Karpas-422 (cell line): ENCODE data around the gene CKM. TPM values are rescaled to one million over a fixed set of nuclear protein-coding genes. Genes with fewer than 3 reads are reported as not detected.

Source experiments
- DNase-seq: peaks from one replicate; pipeline ENCODE4 v3.0.0-alpha.2; 2015
- H2AFZ ChIP-seq: fragments of 200-600 bp; sonication (generic); 2 replicates; pipeline ENCODE4 v1.6.1; 2014; ENCODE audit warnings: antibody characterized with exemption, low read length, mixed read lengths
- H3K27ac ChIP-seq: fragments of 200-600 bp; sonication (generic); 2 replicates; pipeline ENCODE4 v1.5.1; 2014; ENCODE audit warnings: mild to moderate bottlenecking, low read length, moderate library complexity
- H3K27me3 ChIP-seq: fragments of 200-600 bp; sonication (generic); 2 replicates; pipeline ENCODE4 v1.6.1; 2014; ENCODE audit warnings: low read length, mixed read lengths
- H3K36me3 ChIP-seq: fragments of 200-600 bp; sonication (generic); 2 replicates; pipeline ENCODE4 v1.6.1; 2014; ENCODE audit warnings: low read length, mixed read lengths; ENCODE audit not compliant: insufficient read depth
- H3K4me1 ChIP-seq: fragments of 200-600 bp; sonication (generic); 2 replicates; pipeline ENCODE4 v1.6.1; 2014; ENCODE audit warnings: mild to moderate bottlenecking, low read length, mixed read lengths
- H3K4me2 ChIP-seq: fragments of 200-600 bp; sonication (generic); 2 replicates; pipeline ENCODE4 v1.6.1; 2014; ENCODE audit warnings: low read length, low read depth, mild to moderate bottlenecking; ENCODE audit not compliant: poor library complexity, severe bottlenecking
- H3K4me3 ChIP-seq: fragments of 200-600 bp; sonication (generic); 2 replicates; pipeline ENCODE4 v1.5.1; 2014; ENCODE audit warnings: mild to moderate bottlenecking, antibody characterized with exemption, low read length, mixed read lengths
- H3K79me2 ChIP-seq: fragments of 200-600 bp; sonication (generic); 2 replicates; pipeline ENCODE4 v1.6.1; 2014; ENCODE audit warnings: mild to moderate bottlenecking, low read length, mixed read lengths
- H3K9ac ChIP-seq: fragments of 200-600 bp; sonication (generic); 2 replicates; pipeline ENCODE4 v1.6.0; 2014; ENCODE audit warnings: low read length
- H3K9me2 ChIP-seq: fragments of 200-600 bp; sonication (generic), shearing (Covaris generic); replicated peaks from 2 replicates; pipeline ENCODE4 v1.6.0; 2014; ENCODE audit warnings: mild to moderate bottlenecking, low read length, moderate library complexity; ENCODE audit not compliant: insufficient read depth
- H3K9me3 ChIP-seq: fragments of 300-700, 200-600 bp; sonication (generic); 2 replicates; pipeline ENCODE4 v1.6.1; 2014; ENCODE audit warnings: low read length, mixed read lengths
- H4K20me1 ChIP-seq: fragments of 200-600 bp; sonication (generic); 2 replicates; pipeline ENCODE4 v1.6.1; 2014; ENCODE audit warnings: mild to moderate bottlenecking, antibody characterized with exemption, low read length, low read depth; ENCODE audit not compliant: insufficient read depth
- total RNA-seq: library from RNA; depleted of rRNA; stranded (reverse); fragments of >200 nt; shearing (Covaris generic); gene quantifications from 2 replicates; pipeline ENCODE4 v1.2.3, GENCODE V29; 2014; ENCODE audit warnings: low replicate concordance

Gene CKM
- total RNA-seq, 1 experiment from 2014 or later: not detected

DNA sequence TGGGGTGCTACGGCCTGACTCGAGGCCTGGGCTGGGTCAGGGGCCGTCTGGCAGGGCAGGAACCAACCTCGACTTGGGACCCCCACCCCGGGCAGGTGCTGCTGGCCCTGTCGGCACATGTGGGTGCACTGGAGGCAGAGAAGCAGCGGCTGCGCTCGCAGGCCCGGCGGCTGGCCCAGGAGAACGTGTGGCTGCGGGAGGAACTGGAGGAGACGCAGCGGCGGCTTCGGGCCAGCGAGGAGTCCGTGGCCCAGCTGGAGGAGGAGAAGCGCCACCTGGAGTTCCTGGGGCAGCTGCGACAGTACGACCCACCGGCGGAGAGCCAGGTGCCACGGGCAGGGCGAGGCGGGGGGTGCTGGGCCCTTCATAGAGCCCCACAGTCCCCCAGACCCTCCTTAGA, 23.8 kb upstream of the CKM start:
- H3K4me2 ChIP-seq: no peak overlapping the region
- H3K27ac ChIP-seq: no peak overlapping the region
- no peaks in the 10 kb centered on the region for H3K79me2 ChIP-seq
- no peaks in the 10 kb centered on the region for H3K27me3 ChIP-seq
- 0 out of 2 replicates have a peak, but pooled peaks cover 2% of the 10 kb centered on the region for H4K20me1 ChIP-seq
- no peaks in the 10 kb centered on the region for H3K36me3 ChIP-seq
- no peak for DNase-seq
- no peaks in the 10 kb centered on the region for H3K9me3 ChIP-seq
- H3K4me1 ChIP-seq: no peaks in the 10 kb centered on the region
- H3K4me3 ChIP-seq: no peak overlapping the region
- no peaks in the 10 kb centered on the region for H3K9me2 ChIP-seq
- H3K9ac ChIP-seq: no peak overlapping the region
- no peak overlapping the region for H2AFZ ChIP-seq

DNA sequence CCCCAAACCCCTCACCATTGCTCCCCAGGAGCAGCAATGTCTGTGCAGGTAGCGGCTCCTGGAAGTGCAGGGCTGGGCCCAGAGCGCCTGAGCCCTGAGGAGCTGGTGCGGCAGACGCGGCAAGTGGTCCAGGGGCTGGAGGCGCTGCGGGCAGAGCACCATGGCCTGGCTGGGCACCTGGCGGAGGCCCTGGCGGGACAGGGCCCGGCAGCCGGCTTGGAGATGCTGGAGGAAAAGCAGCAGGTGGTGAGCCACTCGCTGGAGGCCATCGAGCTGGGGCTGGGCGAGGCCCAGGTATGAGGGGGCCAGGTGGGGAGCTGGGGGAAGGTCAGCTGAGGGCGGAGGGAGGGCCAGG, 22.8 kb upstream of the CKM start:
- Histone ChIP-seq H3K27me3 (no peaks in the 10 kb centered on the region), H3K4me1 (no peaks in the 10 kb centered on the region), H3K9me3 (no peaks in the 10 kb centered on the region), H3K27ac (no peak overlapping the region), H3K4me3 (no peak overlapping the region), H3K9ac (no peak overlapping the region), H3K4me2 (no peak overlapping the region), H3K36me3 (no peaks in the 10 kb centered on the region), H3K79me2 (no peaks in the 10 kb centered on the region), H4K20me1 (0 out of 2 replicates have a peak, but pooled peaks cover 2% of the 10 kb centered on the region), H2AFZ (no peak overlapping the region), H3K9me2 (no peaks in the 10 kb centered on the region)
- DNase-seq: no peak

DNA sequence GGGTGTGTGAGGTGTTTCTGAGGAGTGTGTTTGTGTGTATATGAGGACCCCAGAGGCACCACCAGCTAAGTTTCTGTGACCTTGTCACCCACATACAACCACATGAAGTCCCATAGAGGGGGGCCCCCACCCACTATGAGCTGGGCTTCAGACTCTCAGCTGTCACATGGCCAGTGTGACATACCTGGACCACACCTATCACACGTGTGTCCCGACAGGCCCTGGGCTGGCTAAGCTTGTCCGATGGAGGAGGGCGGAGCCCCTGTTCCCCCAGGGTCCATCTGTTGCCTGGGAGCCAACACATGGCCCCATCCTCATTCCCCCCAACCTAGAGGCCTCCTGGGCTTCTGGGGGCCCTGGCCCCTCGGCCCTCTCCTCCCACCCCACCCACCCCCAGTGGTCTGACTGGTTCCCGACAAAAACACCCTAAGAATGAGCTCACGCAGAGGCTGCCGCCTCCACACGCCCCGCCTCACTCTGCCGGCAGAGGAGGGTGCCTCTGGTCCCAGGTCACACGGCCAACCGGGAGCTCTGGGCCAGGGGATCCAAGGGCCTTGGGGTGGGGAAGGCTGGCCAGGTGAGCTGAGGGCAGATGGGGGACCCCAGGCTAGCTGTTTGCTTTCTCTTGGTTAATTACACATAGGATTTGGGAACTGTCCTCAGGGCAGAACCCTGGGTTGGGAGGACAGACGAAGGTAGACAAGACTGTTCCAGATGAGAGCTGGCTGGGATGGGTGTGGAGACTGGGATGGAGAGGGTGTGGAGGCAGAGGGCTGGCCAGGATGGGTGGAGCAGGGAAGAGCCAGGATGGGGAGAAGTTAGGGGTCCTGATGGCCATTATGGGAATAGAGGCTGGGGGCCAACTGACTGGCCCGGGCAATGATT, 22.2 kb upstream of the CKM start:
- Histone ChIP-seq H4K20me1 (no peaks in the 10 kb centered on the region), H3K9me3 (no peaks in the 10 kb centered on the region), H3K9ac (no peak overlapping the region), H2AFZ (no peak overlapping the region), H3K27ac (no peak overlapping the region), H3K4me3 (no peak overlapping the region), H3K27me3 (no peaks in the 10 kb centered on the region), H3K79me2 (no peaks in the 10 kb centered on the region), H3K4me1 (no peaks in the 10 kb centered on the region), H3K4me2 (no peak overlapping the region), H3K36me3 (no peaks in the 10 kb centered on the region), H3K9me2 (no peaks in the 10 kb centered on the region)
- no peak for DNase-seq

DNA sequence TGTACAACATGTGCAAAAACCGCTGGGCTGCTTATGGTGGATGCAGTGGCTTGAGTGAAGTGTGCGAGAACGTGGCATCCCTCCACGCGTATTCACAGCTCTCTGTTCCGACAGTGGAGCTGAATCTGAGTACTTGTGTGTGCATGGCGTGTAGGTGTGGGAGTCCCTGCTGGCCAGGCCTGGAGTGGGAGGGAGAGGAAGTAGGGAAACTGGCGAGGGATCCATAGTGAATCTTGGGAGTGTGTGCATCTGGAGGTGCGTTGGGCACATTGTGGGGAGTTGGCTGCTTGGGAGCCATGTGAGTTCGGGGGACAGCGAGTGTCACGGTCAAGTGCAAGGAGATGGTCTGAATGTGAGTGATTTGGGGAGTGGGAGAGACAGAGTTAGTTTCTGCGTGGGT, 20.2 kb upstream of the CKM start:
- Histone ChIP-seq H3K9me3 (no peaks in the 10 kb centered on the region), H3K4me1 (peaks cover 2% of the 10 kb centered on the region; the same call in 1 of the 2 replicates), H3K79me2 (no peaks in the 10 kb centered on the region), H3K9me2 (no peaks in the 10 kb centered on the region), H3K4me3 (no peak overlapping the region), H3K36me3 (no peaks in the 10 kb centered on the region), H3K27me3 (no peaks in the 10 kb centered on the region), H4K20me1 (no peaks in the 10 kb centered on the region), H3K9ac (no peak overlapping the region), H3K27ac (no peak overlapping the region), H3K4me2 (no peak overlapping the region), H2AFZ (no peak overlapping the region)
- no peak for DNase-seq

DNA sequence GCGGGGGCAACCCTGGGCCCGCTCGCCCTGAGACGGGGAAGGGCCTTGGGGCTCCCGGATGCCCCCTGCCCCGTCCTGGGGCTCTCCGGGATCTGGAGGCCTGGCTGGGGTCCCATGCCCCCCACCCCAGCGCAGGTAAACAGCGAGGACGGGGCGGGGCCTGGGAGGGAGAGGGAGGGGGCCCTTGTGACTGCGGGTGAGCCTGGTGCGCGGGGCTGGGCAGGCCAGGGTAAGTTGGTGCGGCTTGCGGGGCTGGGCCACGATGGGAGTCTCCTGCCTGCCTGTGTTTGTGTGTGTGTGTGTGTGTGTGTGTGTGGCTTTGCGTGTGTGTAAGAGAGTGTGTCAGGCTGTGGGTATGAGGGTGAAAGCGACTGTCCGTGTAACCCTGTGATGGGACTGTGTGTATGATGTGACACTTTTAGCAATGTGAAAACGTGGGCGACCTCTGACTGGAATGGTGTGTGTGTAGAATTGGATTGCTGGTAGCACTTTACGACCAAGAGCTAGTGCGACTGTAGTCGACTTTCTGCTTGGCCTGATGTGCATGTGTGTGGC, 18.3 kb upstream of the CKM start:
- Histone ChIP-seq H4K20me1 (no peaks in the 10 kb centered on the region), H3K36me3 (no peaks in the 10 kb centered on the region), H3K4me3 (no peak overlapping the region), H3K27ac (no peak overlapping the region), H3K27me3 (no peaks in the 10 kb centered on the region), H3K9me3 (no peaks in the 10 kb centered on the region), H3K4me1 (peaks cover 2% of the 10 kb centered on the region; the same call in 1 of the 2 replicates), H2AFZ (no peak overlapping the region), H3K9ac (no peak overlapping the region), H3K4me2 (no peak overlapping the region), H3K79me2 (no peaks in the 10 kb centered on the region), H3K9me2 (no peaks in the 10 kb centered on the region)
- DNase-seq: no peak

DNA sequence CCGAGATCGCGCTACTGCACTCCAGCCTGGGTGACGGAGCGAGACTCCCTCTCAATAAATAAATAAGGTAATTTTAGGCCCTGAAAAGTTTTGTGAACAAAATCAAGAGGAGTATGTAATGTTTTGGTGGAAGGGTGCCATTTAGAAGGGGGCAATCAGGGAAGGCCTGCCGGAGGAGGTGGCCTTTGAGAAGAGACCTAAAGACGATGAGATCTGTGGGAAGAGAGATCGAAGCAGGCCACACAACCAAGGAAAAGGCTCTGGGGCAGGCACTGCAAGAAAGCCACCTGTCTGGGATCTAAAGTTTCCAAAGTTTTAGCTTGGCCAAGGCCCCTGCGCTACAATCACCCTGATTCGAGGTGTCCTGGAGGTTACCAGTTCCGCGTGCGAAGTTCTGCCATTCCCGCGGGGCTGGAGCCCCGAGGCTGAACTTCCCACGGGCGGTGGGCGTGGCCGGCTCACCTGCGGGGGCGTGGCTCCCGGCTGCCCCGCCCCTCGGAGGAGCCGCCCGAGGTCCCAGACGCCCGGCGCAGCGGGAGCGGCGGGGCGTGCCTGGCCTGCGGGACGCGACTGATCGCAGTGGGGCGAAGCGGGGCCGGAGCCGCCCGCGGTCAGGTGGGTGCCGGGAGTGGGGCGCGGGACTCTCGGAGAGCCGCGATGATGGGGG, 17.7 kb upstream of the CKM start, which contains the start of gene KLC3:
Gene KLC3, plus strand, starts transcription at position 519 of the 667 bp plus-strand sequence. CDS start 4,792 bp downstream, outside the sequence.
- Histone ChIP-seq H3K36me3 (no peaks in the 10 kb centered on the region), H3K4me3 (no peak within 1 kb of the TSS), H4K20me1 (no peaks in the 10 kb centered on the region), H3K9ac (no peak within 1 kb of the TSS), H3K27ac (no peak within 1 kb of the TSS), H2AFZ (no peak within 1 kb of the TSS), H3K4me2 (no peak within 1 kb of the TSS), H3K79me2 (no peaks in the 10 kb centered on the region), H3K27me3 (no peaks in the 10 kb centered on the region), H3K4me1 (peaks cover 2% of the 10 kb centered on the region; the same call in 1 of the 2 replicates), H3K9me3 (no peaks in the 10 kb centered on the region), H3K9me2 (no peaks in the 10 kb centered on the region)
- no peak for DNase-seq

DNA sequence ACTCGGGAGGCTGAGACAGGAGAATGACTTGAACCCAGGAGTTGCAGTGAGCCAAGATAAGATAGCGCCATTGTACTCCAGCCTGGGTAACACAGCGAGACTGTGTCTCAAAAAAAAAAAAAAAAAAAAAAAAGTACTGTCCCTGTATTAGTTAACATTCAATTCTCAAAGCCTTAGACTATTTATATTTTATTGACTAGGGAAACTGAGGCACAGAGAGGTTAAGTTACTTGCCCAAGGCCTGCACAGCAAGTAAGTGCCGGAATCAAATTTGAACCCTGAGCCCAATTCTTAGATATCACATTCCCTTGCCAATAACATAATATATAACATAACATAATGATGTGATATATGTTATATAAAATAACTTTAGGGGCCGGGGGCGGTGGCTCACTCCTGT, 17.0 kb upstream of the CKM start:
- H3K79me2 ChIP-seq: no peaks in the 10 kb centered on the region
- H3K36me3 ChIP-seq: no peaks in the 10 kb centered on the region
- H3K4me2 ChIP-seq: no peak overlapping the region
- H3K4me3 ChIP-seq: no peak overlapping the region
- no peaks in the 10 kb centered on the region for H3K9me3 ChIP-seq
- H3K27me3 ChIP-seq: no peaks in the 10 kb centered on the region
- no peaks in the 10 kb centered on the region for H3K9me2 ChIP-seq
- no peak overlapping the region for H3K27ac ChIP-seq
- no peaks in the 10 kb centered on the region for H4K20me1 ChIP-seq
- H2AFZ ChIP-seq: no peak overlapping the region
- H3K4me1 ChIP-seq: peaks cover 2% of the 10 kb centered on the region; the same call in 1 of the 2 replicates
- H3K9ac ChIP-seq: no peak overlapping the region
- DNase-seq: no peak

DNA sequence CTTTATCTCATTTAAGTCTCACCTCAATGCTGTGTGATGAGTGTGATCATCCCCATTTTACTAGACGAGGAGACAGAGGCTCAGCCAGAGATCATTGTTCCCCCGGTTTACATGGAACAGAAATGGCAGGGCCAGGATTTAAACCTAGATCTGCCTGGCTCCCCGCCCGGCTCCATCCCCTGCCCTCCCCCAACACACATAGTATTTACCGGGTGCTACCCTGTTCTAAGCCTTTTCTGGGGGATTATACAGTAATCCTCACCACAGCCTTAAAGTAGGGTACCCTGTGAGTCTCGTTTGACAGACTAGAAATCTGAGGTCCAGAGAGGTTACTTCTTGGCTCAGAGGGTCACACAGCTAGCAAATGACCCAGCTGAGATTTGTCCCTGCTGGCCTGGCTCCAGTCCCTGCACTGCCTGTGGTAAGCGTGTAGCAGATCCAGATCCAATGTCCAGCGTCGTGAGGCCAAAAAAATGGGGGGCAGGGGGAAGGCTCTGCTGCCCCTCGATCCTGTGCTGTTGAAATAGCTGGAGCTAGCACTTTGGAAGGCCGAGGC, 14.1 kb upstream of the CKM start:
- Histone ChIP-seq H3K9me2 (no peaks in the 10 kb centered on the region), H4K20me1 (no peaks in the 10 kb centered on the region), H3K4me3 (no peak overlapping the region), H3K9ac (no peak overlapping the region), H3K79me2 (no peaks in the 10 kb centered on the region), H3K27me3 (no peaks in the 10 kb centered on the region), H2AFZ (no peak overlapping the region), H3K4me1 (peaks cover 2% of the 10 kb centered on the region; the same call in 1 of the 2 replicates), H3K27ac (no peak overlapping the region), H3K9me3 (no peaks in the 10 kb centered on the region), H3K4me2 (no peak overlapping the region), H3K36me3 (no peaks in the 10 kb centered on the region)
- no peak for DNase-seq
